ENCODE results near the gene LRRC39. TPM values are rescaled to one million over a fixed set of nuclear protein-coding genes. Genes with fewer than 3 reads are reported as not detected.
A peak's percentile ranks its signal among the peaks of the same experiment; 100 is the strongest.

The LRRC39 gene
- total RNA-seq, 1 experiment from 2014 or later = 0.54 TPM

DNA sequence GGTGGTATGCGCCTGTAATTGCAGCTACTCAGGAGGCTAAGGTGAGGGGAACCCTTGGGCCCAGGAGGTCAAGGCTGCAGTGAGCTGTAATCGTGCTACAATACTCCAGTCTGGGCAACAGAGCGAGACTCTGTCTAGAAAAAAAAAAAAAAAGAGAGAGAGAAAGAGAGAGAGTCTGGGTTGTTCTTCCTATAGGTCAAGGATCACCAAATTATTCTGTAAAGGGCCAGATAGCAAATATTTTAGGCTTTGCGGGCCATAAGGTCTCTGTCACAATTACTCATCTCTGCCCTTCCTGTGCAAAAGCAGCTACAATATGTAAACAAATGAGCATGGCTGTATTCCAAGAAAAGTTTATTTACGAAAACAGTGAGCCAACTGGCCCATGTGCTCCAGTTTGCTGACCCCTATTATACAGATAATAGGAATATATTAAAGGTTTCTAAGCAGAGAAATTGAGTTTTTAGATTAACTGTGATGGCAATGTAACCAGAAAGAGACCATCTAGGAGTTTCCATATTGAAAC lies 47.4 kb downstream of the LRRC39 start:
- intact Hi-C loops (cut with micrococcal nuclease) = loop anchor here (5.0 kb wide), 3 partner anchors 158 to 327 kb away; no protein-coding TSS in a partner anchor
- ATAC-seq (no peak), DNase-seq (ENCODE audit: low read depth, low spot score) (no peak)

More for the DNA sequence above, 47.4 kb downstream of the LRRC39 start:
- no peaks in the 10 kb centered on the region for H3K9me3 ChIP-seq (ENCODE audit: control insufficient read depth in 1 of 2, insufficient read depth in 1 of 2, low read depth in 1 of 2, low read length in 2 of 2)
- H3K4me1 ChIP-seq (ENCODE audit: control insufficient read depth in 1 of 2, insufficient read depth in 2 of 2, low read length in 2 of 2) = peaks cover 14 to 18% of the 10 kb centered on the region in 2 experiments
- H3K4me3 ChIP-seq (replicated peaks in 1 of 2; ENCODE audit: low read depth in 1 of 2, low read length in 2 of 2) = no peak overlapping the region
- H3K36me3 ChIP-seq (ENCODE audit: control insufficient read depth in 1 of 2, insufficient read depth in 2 of 2, low read length in 2 of 2) = no peaks in the 10 kb centered on the region
- H3K27me3 ChIP-seq (ENCODE audit: insufficient read depth, low read length) = no peaks in the 10 kb centered on the region
- ChIA-PET CTCF (no interaction called here), POLR2A (no interaction called here), RAD21 (ENCODE audit: low non-redundant PET in 1 of 2, low total read pairs in 2 of 2, uncharacterized antibody in 2 of 2, unreplicated experiment in 2 of 2) (interaction anchor here in 1 of 2 experiments (0.7 kb wide), 1 partner anchor 82 kb away, joined by 3 read pairs; no protein-coding TSS in a partner anchor)
- H4K20me1 ChIP-seq (ENCODE audit: insufficient read depth) = no peaks in the 10 kb centered on the region
- no peak overlapping the region for H2AFZ ChIP-seq (ENCODE audit: low read depth, low read length, poor library complexity, severe bottlenecking)
- TF ChIP-seq CBX3 (IDR thresholded peaks at IDR 0.05; ENCODE audit: low read depth) = no peak
- no peak for TF ChIP-seq SIN3A (IDR thresholded peaks at IDR 0.05; ENCODE audit: low read depth)
- TF ChIP-seq, protein P1, sequence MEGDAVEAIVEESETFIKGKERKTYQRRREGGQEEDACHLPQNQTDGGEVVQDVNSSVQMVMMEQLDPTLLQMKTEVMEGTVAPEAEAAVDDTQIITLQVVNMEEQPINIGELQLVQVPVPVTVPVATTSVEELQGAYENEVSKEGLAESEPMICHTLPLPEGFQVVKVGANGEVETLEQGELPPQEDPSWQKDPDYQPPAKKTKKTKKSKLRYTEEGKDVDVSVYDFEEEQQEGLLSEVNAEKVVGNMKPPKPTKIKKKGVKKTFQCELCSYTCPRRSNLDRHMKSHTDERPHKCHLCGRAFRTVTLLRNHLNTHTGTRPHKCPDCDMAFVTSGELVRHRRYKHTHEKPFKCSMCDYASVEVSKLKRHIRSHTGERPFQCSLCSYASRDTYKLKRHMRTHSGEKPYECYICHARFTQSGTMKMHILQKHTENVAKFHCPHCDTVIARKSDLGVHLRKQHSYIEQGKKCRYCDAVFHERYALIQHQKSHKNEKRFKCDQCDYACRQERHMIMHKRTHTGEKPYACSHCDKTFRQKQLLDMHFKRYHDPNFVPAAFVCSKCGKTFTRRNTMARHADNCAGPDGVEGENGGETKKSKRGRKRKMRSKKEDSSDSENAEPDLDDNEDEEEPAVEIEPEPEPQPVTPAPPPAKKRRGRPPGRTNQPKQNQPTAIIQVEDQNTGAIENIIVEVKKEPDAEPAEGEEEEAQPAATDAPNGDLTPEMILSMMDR (IDR thresholded peaks at IDR 0.05 in 2 of 3, conservative IDR thresholded peaks at IDR 0.05 in 1 of 3; ENCODE audit: borderline replicate concordance in 1 of 3, insufficient read depth in 1 of 3, low read depth in 2 of 3, low read length in 2 of 3) = no peak
- TF ChIP-seq, protein P2, sequence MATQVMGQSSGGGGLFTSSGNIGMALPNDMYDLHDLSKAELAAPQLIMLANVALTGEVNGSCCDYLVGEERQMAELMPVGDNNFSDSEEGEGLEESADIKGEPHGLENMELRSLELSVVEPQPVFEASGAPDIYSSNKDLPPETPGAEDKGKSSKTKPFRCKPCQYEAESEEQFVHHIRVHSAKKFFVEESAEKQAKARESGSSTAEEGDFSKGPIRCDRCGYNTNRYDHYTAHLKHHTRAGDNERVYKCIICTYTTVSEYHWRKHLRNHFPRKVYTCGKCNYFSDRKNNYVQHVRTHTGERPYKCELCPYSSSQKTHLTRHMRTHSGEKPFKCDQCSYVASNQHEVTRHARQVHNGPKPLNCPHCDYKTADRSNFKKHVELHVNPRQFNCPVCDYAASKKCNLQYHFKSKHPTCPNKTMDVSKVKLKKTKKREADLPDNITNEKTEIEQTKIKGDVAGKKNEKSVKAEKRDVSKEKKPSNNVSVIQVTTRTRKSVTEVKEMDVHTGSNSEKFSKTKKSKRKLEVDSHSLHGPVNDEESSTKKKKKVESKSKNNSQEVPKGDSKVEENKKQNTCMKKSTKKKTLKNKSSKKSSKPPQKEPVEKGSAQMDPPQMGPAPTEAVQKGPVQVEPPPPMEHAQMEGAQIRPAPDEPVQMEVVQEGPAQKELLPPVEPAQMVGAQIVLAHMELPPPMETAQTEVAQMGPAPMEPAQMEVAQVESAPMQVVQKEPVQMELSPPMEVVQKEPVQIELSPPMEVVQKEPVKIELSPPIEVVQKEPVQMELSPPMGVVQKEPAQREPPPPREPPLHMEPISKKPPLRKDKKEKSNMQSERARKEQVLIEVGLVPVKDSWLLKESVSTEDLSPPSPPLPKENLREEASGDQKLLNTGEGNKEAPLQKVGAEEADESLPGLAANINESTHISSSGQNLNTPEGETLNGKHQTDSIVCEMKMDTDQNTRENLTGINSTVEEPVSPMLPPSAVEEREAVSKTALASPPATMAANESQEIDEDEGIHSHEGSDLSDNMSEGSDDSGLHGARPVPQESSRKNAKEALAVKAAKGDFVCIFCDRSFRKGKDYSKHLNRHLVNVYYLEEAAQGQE (IDR thresholded peaks at IDR 0.05; ENCODE audit: low read depth) = no peak
- TF ChIP-seq JUND (IDR thresholded peaks at IDR 0.05) = no peak
- TF ChIP-seq CEBPB (IDR thresholded peaks at IDR 0.05; ENCODE audit: low read depth) = no peak
- TF ChIP-seq ZFX (IDR thresholded peaks at IDR 0.05) = no peak
- TF ChIP-seq POLR2A (IDR thresholded peaks at IDR 0.05; ENCODE audit: borderline replicate concordance, extremely low read depth, insufficient read depth, insufficient read length) = no peak
- no peak for TF ChIP-seq YY1 (IDR thresholded peaks at IDR 0.05; ENCODE audit: extremely low read depth, insufficient replicate concordance, low read depth, low read length)
- TF ChIP-seq, protein P3, sequence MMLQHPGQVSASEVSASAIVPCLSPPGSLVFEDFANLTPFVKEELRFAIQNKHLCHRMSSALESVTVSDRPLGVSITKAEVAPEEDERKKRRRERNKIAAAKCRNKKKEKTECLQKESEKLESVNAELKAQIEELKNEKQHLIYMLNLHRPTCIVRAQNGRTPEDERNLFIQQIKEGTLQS (IDR thresholded peaks at IDR 0.05) = no peak
- no peak for TF ChIP-seq SP1 (IDR thresholded peaks at IDR 0.05; ENCODE audit: low read depth)
- TF ChIP-seq, protein P4, sequence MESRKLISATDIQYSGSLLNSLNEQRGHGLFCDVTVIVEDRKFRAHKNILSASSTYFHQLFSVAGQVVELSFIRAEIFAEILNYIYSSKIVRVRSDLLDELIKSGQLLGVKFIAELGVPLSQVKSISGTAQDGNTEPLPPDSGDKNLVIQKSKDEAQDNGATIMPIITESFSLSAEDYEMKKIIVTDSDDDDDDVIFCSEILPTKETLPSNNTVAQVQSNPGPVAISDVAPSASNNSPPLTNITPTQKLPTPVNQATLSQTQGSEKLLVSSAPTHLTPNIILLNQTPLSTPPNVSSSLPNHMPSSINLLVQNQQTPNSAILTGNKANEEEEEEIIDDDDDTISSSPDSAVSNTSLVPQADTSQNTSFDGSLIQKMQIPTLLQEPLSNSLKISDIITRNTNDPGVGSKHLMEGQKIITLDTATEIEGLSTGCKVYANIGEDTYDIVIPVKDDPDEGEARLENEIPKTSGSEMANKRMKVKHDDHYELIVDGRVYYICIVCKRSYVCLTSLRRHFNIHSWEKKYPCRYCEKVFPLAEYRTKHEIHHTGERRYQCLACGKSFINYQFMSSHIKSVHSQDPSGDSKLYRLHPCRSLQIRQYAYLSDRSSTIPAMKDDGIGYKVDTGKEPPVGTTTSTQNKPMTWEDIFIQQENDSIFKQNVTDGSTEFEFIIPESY (IDR thresholded peaks at IDR 0.05; ENCODE audit: extremely low read depth, insufficient replicate concordance, low read length) = no peak
- TF ChIP-seq EZH2phosphoT487 (IDR thresholded peaks at IDR 0.05; ENCODE audit: borderline replicate concordance) = no peak
- no peak for TF ChIP-seq SRF (IDR thresholded peaks at IDR 0.05; ENCODE audit: low read depth)
- TF ChIP-seq POLR2AphosphoS5 (IDR thresholded peaks at IDR 0.05; ENCODE audit: low read depth, low read length) = no peak
- no peak for TF ChIP-seq RAD21 (IDR thresholded peaks at IDR 0.05; ENCODE audit: low read depth)
- TF ChIP-seq, protein P5, sequence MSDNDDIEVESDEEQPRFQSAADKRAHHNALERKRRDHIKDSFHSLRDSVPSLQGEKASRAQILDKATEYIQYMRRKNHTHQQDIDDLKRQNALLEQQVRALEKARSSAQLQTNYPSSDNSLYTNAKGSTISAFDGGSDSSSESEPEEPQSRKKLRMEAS (IDR thresholded peaks at IDR 0.05) = no peak
- no peak for TF ChIP-seq EZH2 (IDR thresholded peaks at IDR 0.05)
- no peak for TF ChIP-seq ZNF274 (IDR thresholded peaks at IDR 0.05; ENCODE audit: low read depth, low read length)
- no peak for TF ChIP-seq TCF7L2 (IDR thresholded peaks at IDR 0.05; ENCODE audit: borderline replicate concordance, extremely low read depth, insufficient read depth, insufficient read length)
- H3K79me2 ChIP-seq (ENCODE audit: insufficient read depth, low read length) = peaks cover 94% of the 10 kb centered on the region
- H3K4me2 ChIP-seq (ENCODE audit: low read length) = peak overlapping the region; percentile 80; the same call in 1 of the 2 replicates
- no peaks in the 10 kb centered on the region for H3K9me2 ChIP-seq (ENCODE audit: insufficient read depth)
- no peak overlapping the region for H3K27ac ChIP-seq (ENCODE audit: low read depth, low read length)
- H3K9ac ChIP-seq (ENCODE audit: low read length) = no peak overlapping the region
- BruUV-seq (replicated peaks) = no TSS peak
